Progenitor cell of endocrine pancreas (in vitro differentiated cells): ENCODE measurements around the gene WDR59. TPM values are rescaled to one million over a fixed set of nuclear protein-coding genes. Genes with fewer than 3 reads are reported as not detected.

Experiments used
- DNase-seq: peaks from one replicate; pipeline ENCODE4 v3.0.0; 2021; ENCODE audit warnings: low spot score; ENCODE audit not compliant: unreplicated experiment
- H3K27ac Mint-ChIP-seq: 2 replicates; pipeline ENCODE4 v1.8.0; 2021; ENCODE audit warnings: mild to moderate bottlenecking, moderate library complexity, mixed read lengths
- H3K27me3 Mint-ChIP-seq: 2 replicates; pipeline ENCODE4 v1.8.0; 2021; ENCODE audit warnings: mixed read lengths
- H3K36me3 Mint-ChIP-seq: 2 replicates; pipeline ENCODE4 v1.8.0; 2022; ENCODE audit warnings: mixed read lengths; ENCODE audit not compliant: insufficient read depth
- H3K4me1 Mint-ChIP-seq: 2 replicates; pipeline ENCODE4 v1.8.0; 2021; ENCODE audit warnings: low read depth, mixed read lengths
- H3K4me3 Mint-ChIP-seq: 2 replicates; pipeline ENCODE4 v1.8.0; 2021; ENCODE audit warnings: low read depth, mild to moderate bottlenecking, moderate library complexity, mixed read lengths
- H3K9me3 Mint-ChIP-seq: 2 replicates; pipeline ENCODE4 v1.8.0; 2021; ENCODE audit warnings: low read depth, mixed read lengths
- CTCF ChIP-seq: fragments of 200-600 bp; sonication (generic); IDR thresholded peaks from one replicate; pipeline ENCODE4 v1.5.0; 2021; ENCODE audit warnings: antibody characterized with exemption, mild to moderate bottlenecking; ENCODE audit not compliant: unreplicated experiment
- total RNA-seq: library from RNA; stranded (reverse); gene quantifications from 2 replicates; pipeline ENCODE4 v1.2.1, GENCODE V29; 2021

The WDR59 gene
- total RNA-seq, 1 donor from 2014 or later, result 154 TPM

- no peaks in the 10 kb centered on the region for H3K27me3 Mint-ChIP-seq
Observed at GRCh38 chr16:74830648-74831047, 154.3 kb downstream of the WDR59 start.

GRCh38 chr16:74829637-74830036, 155.3 kb downstream of the WDR59 start:
- H3K4me3 Mint-ChIP-seq, result no peak overlapping the region
- DNase-seq, result no peak
- H3K27me3 Mint-ChIP-seq, result no peaks in the 10 kb centered on the region
- H3K36me3 Mint-ChIP-seq, result peaks cover 1% of the 10 kb centered on the region
- H3K9me3 Mint-ChIP-seq, result peaks cover 15% of the 10 kb centered on the region
- H3K27ac Mint-ChIP-seq, result no peak overlapping the region
- TF ChIP-seq CTCF, result no peak
- peaks cover 2% of the 10 kb centered on the region for H3K4me1 Mint-ChIP-seq

More at GRCh38 chr16:74830648-74831047, 154.3 kb downstream of the WDR59 start:
- Mint-ChIP-seq H3K4me3 (no peak overlapping the region), H3K27ac (no peak overlapping the region), H3K9me3 (peaks cover 15% of the 10 kb centered on the region), H3K4me1 (peaks cover 2% of the 10 kb centered on the region), H3K36me3 (peaks cover 1% of the 10 kb centered on the region)
- no peak for DNase-seq
- no peak for TF ChIP-seq CTCF

- Mint-ChIP-seq H3K36me3 (peaks cover 1% of the 10 kb centered on the region), H3K4me3 (no peak overlapping the region), H3K27ac (no peak overlapping the region), H3K4me1 (peaks cover 2% of the 10 kb centered on the region), H3K9me3 (peaks cover 15% of the 10 kb centered on the region), H3K27me3 (peaks cover 2% of the 10 kb centered on the region)
- no peak for DNase-seq
- TF ChIP-seq CTCF, result no peak
Observed at GRCh38 chr16:74825941-74826340, 159.0 kb downstream of the WDR59 start.

GRCh38 chr16:74825016-74825415, 159.9 kb downstream of the WDR59 start:
- Mint-ChIP-seq H3K4me1 (peaks cover 2% of the 10 kb centered on the region), H3K27ac (no peak overlapping the region), H3K27me3 (peaks cover 2% of the 10 kb centered on the region), H3K4me3 (no peak overlapping the region), H3K9me3 (peaks cover 24% of the 10 kb centered on the region), H3K36me3 (peaks cover 1% of the 10 kb centered on the region)
- no peak for DNase-seq
- TF ChIP-seq CTCF, result no peak

Other genes starting within 250 kb of the WDR59 start
- 2.7 and 3.3 TPM in 2 replicates for gene FA2H, start 210.3 kb downstream of the WDR59 start, total RNA-seq
- gene ZNRF1, start 13.9 kb upstream of the WDR59 start, total RNA-seq, result 66.1 and 71.6 TPM in 2 replicates
- 0.64 and 0.89 TPM in 2 replicates for gene LDHD, start 131.7 kb upstream of the WDR59 start, total RNA-seq
- 16.3 and 17.5 TPM in 2 replicates for gene ZFP1, start 163.4 kb upstream of the WDR59 start, total RNA-seq
- 1.1 TPM in 1 of 2 replicates, not detected in the other for gene CTRB2, start 222.0 kb upstream of the WDR59 start, total RNA-seq
- gene CTRB1, start 233.9 kb upstream of the WDR59 start, total RNA-seq, result not detected in 2 replicates